HCT116 (cell line): Measurements from ENCODE around the gene MRPS27. TPM values are rescaled to one million over a fixed set of nuclear protein-coding genes. Genes with fewer than 3 reads are reported as not detected.

Source experiments
- ATAC-seq: fragments of 200-7000 bp; cut with Tn5 transposase; 2 replicates; pipeline ENCODE4 v1.9.1; 2020; ENCODE audit warnings: mild to moderate bottlenecking, moderate library complexity
- BruUV-seq: library from RNA; stranded (reverse); fragments of 400-500 nt; replicated peaks from 2 replicates; lab custom pipeline; 2021; lab: Mats Ljungman, UMichigan
- CTCF ChIA-PET: fragments of 300-600 bp; sonication (Branson Sonifier 250); formaldehyde crosslinking; loops from one replicate; lab custom pipeline; 2021; ENCODE audit warnings: antibody characterized with exemption; lab: Charles Lee
- POLR2A ChIA-PET: fragments of 300-600, 350-600 bp; sonication (Branson Sonifier 250); formaldehyde crosslinking; loops from one replicate; lab custom pipeline; 2021; ENCODE audit warnings: antibody characterized with exemption; lab: Charles Lee
- RAD21 ChIA-PET, 2 experiments: fragments of 300-600 bp; sonication (Branson Sonifier 250); formaldehyde crosslinking; loops; one replicate each; lab custom pipeline; 2023; ENCODE audit warnings: low total read pairs in 2 of 2; ENCODE audit not compliant: uncharacterized antibody in 2 of 2, unreplicated experiment in 2 of 2, low non-redundant PET in 1 of 2; lab: Charles Lee
- DNase-seq: peaks from one replicate; pipeline ENCODE4 v3.0.0-alpha.2; 2010; ENCODE audit warnings: low read depth, low spot score
- H2AFZ ChIP-seq: fragments of 200-600 bp; shearing (Covaris generic), sonication (generic); 2 replicates; pipeline ENCODE4 v1.6.1; 2017; ENCODE audit warnings: low read depth, mixed run types, mixed read lengths, antibody characterized with exemption, low read length; ENCODE audit not compliant: poor library complexity, severe bottlenecking
- H3K27ac ChIP-seq: 2 replicates; pipeline ENCODE4 v1.5.1; 2012; ENCODE audit warnings: low read depth, low read length
- H3K27me3 ChIP-seq: fragments of 200-600 bp; sonication (generic); 2 replicates; pipeline ENCODE4 v1.6.1; 2016; ENCODE audit warnings: mixed run types, low read length, mixed read lengths; ENCODE audit not compliant: insufficient read depth
- H3K36me3 ChIP-seq, 2 experiments: fragments of 200-500 bp in 1 of 2; fragments of 200-600 bp in 1 of 2; sonication (Bioruptor generic) in 1 of 2; sonication (generic) in 1 of 2; 2 replicates each; pipeline versions ENCODE4 v1.5.1 to v1.6.1; 2014 to 2016; ENCODE audit warnings: low read length in 2 of 2, inconsistent platforms in 1 of 2, mixed read lengths in 1 of 2, mixed run types in 1 of 2; ENCODE audit not compliant: insufficient read depth in 2 of 2, control insufficient read depth in 1 of 2
- H3K4me1 ChIP-seq, 2 experiments: fragments of 200-600 bp in 1 of 2; sonication (generic) in 1 of 2; 2 replicates each; pipeline versions ENCODE4 v1.5.1 to v1.6.1; 2012 to 2017; ENCODE audit warnings: low read length in 2 of 2, inconsistent platforms in 1 of 2, mild to moderate bottlenecking in 1 of 2, mixed read lengths in 1 of 2, mixed run types in 1 of 2, moderate library complexity in 1 of 2; ENCODE audit not compliant: insufficient read depth in 2 of 2, control insufficient read depth in 1 of 2
- H3K4me2 ChIP-seq: fragments of 200-600 bp; sonication (generic); 2 replicates; pipeline ENCODE4 v1.6.1; 2017; ENCODE audit warnings: mixed run types, low read length, mixed read lengths
- H3K4me3 ChIP-seq, 2 experiments: fragments of 200-600 bp in 1 of 2; sonication (generic) in 1 of 2; replicated peaks in 1 of 2; 2 replicates each; pipeline ENCODE4 v1.5.1; 2011 to 2016; ENCODE audit warnings: low read length in 2 of 2, control low read depth in 1 of 2, low read depth in 1 of 2, mild to moderate bottlenecking in 1 of 2, mixed read lengths in 1 of 2, mixed run types in 1 of 2
- H3K79me2 ChIP-seq: fragments of 200-600 bp; sonication (generic); 2 replicates; pipeline ENCODE4 v1.6.1; 2017; ENCODE audit warnings: mild to moderate bottlenecking, mixed run types, low read length, moderate library complexity, mixed read lengths; ENCODE audit not compliant: insufficient read depth
- H3K9ac ChIP-seq: fragments of 200-600 bp; sonication (generic); 2 replicates; pipeline ENCODE4 v1.6.1; 2016; ENCODE audit warnings: low read length, mixed read lengths
- H3K9me2 ChIP-seq: fragments of 200-600 bp; sonication (generic), shearing (Covaris generic); 2 replicates; pipeline ENCODE4 v1.6.1; 2017; ENCODE audit warnings: mixed run types, mild to moderate bottlenecking, moderate library complexity; ENCODE audit not compliant: insufficient read depth
- H3K9me3 ChIP-seq, 2 experiments: fragments of 200-500 bp in 1 of 2; fragments of 200-600 bp in 1 of 2; sonication (Bioruptor generic) in 1 of 2; sonication (generic) in 1 of 2; 2 replicates each; pipeline ENCODE4 v1.6.1; 2014 to 2017; ENCODE audit warnings: low read length in 2 of 2, mixed read lengths in 2 of 2, inconsistent platforms in 1 of 2, low read depth in 1 of 2, mild to moderate bottlenecking in 1 of 2, mixed run types in 1 of 2, moderate library complexity in 1 of 2; ENCODE audit not compliant: control insufficient read depth in 1 of 2, insufficient read depth in 1 of 2
- H4K20me1 ChIP-seq: fragments of 200-600 bp; sonication (generic), shearing (Covaris generic); 2 replicates; pipeline ENCODE4 v1.6.1; 2017; ENCODE audit warnings: mixed run types, mild to moderate bottlenecking, moderate library complexity; ENCODE audit not compliant: insufficient read depth
- ATF3 ChIP-seq: IDR thresholded peaks from 2 replicates; pipeline ENCODE4 v1.6.1; 2012
- CEBPB ChIP-seq: IDR thresholded peaks from 2 replicates; pipeline ENCODE4 v1.6.1; 2012; ENCODE audit warnings: low read depth
- CTCF ChIP-seq, 3 experiments: fragments of 200-600 bp in 1 of 3; sonication (generic) in 1 of 3; IDR thresholded peaks in 2 of 3; conservative IDR thresholded peaks in 1 of 3; 2 replicates each; pipeline ENCODE4 v1.5.1; 2012 to 2017; ENCODE audit warnings: low read depth in 2 of 3, low read length in 2 of 3, antibody characterized with exemption in 1 of 3, borderline replicate concordance in 1 of 3, control low read depth in 1 of 3, mild to moderate bottlenecking in 1 of 3, mixed read lengths in 1 of 3, mixed run types in 1 of 3, moderate library complexity in 1 of 3; ENCODE audit not compliant: insufficient read depth in 1 of 3
- EGR1 ChIP-seq: IDR thresholded peaks from 2 replicates; pipeline ENCODE4 v1.6.1; 2012; ENCODE audit warnings: low read depth
- EZH2 ChIP-seq: fragments of 200-600 bp; sonication (generic); IDR thresholded peaks from 2 replicates; pipeline ENCODE4 v1.6.1; 2017; ENCODE audit warnings: antibody characterized with exemption, mixed run types
- EZH2phosphoT487 ChIP-seq: fragments of 200-600 bp; IDR thresholded peaks from 2 replicates; pipeline ENCODE4 v1.6.1; 2018; ENCODE audit warnings: antibody characterized with exemption, borderline replicate concordance
- FOSL1 ChIP-seq: IDR thresholded peaks from 2 replicates; pipeline ENCODE4 v1.6.1; 2012; ENCODE audit warnings: low read depth
- JUND ChIP-seq: IDR thresholded peaks from 2 replicates; pipeline ENCODE4 v1.6.1; 2012
- RAD21 ChIP-seq: IDR thresholded peaks from 2 replicates; pipeline ENCODE4 v1.6.1; 2012; ENCODE audit warnings: low read depth, mild to moderate bottlenecking
- SP1 ChIP-seq: IDR thresholded peaks from 2 replicates; pipeline ENCODE4 v1.6.1; 2012; ENCODE audit warnings: low read depth
- SRF ChIP-seq: IDR thresholded peaks from 2 replicates; pipeline ENCODE4 v1.6.1; 2012; ENCODE audit warnings: low read depth
- TCF7L2 ChIP-seq: IDR thresholded peaks from 2 replicates; pipeline ENCODE4 v1.7.0; 2011; ENCODE audit warnings: borderline replicate concordance, inconsistent platforms; ENCODE audit not compliant: insufficient read depth, insufficient read length; ENCODE audit errors: extremely low read depth
- YY1 ChIP-seq: IDR thresholded peaks from 2 replicates; pipeline ENCODE4 v1.6.1; 2011; ENCODE audit warnings: low read length, low read depth, moderate library complexity, mild to moderate bottlenecking; ENCODE audit not compliant: insufficient replicate concordance; ENCODE audit errors: extremely low read depth
- ZBTB33 ChIP-seq: IDR thresholded peaks from 2 replicates; pipeline ENCODE4 v1.6.1; 2011; ENCODE audit warnings: mild to moderate bottlenecking, low read length, moderate library complexity; ENCODE audit not compliant: insufficient replicate concordance; ENCODE audit errors: extremely low read depth
- ZNF274 ChIP-seq: fragments of 200-500 bp; sonication (Bioruptor generic); IDR thresholded peaks from 2 replicates; pipeline ENCODE4 v1.6.1; 2014; ENCODE audit warnings: mild to moderate bottlenecking, low read depth, low read length, inconsistent platforms
- intact Hi-C: fragments of 100-400 bp; cut with micrococcal nuclease; formaldehyde crosslinking; loops from 2 replicates; pipeline ENCODE4 v1.10.0; 2022
- total RNA-seq: library from RNA; stranded (reverse); gene quantifications from one replicate; pipeline ENCODE4 v1.2.1, GENCODE V29; 2021; ENCODE audit not compliant: unreplicated experiment

The MRPS27 gene
- total RNA-seq, 1 experiment from 2014 or later = 113 TPM

- DNase-seq = no peak
- H3K36me3 ChIP-seq = peaks cover 0 to 19% of the 10 kb centered on the region in 2 experiments; a peak in 1 of 4 replicates
- H4K20me1 ChIP-seq = peaks cover 10% of the 10 kb centered on the region; the same call in 1 of the 2 replicates
- RAD21 ChIA-PET = no interaction called here
- POLR2A ChIA-PET = no interaction called here
- H3K9ac ChIP-seq = no peak overlapping the region
- H3K9me3 ChIP-seq = no peaks in the 10 kb centered on the region
- no peak overlapping the region for H3K4me2 ChIP-seq
- no peaks in the 10 kb centered on the region for H3K27me3 ChIP-seq
- no peak overlapping the region for H3K4me3 ChIP-seq
- no TSS peak for BruUV-seq
- no peaks in the 10 kb centered on the region; a peak in 1 of 4 replicates for H3K4me1 ChIP-seq
- H2AFZ ChIP-seq = no peak overlapping the region
- no peak overlapping the region for H3K27ac ChIP-seq
- intact Hi-C loops = no loop called here
- CTCF ChIA-PET = interaction anchor here (1.3 kb wide), 1 partner anchor 14 kb away, joined by 4 read pairs; no protein-coding TSS in a partner anchor
- no peaks in the 10 kb centered on the region for H3K9me2 ChIP-seq
- TF ChIP-seq FOSL1 = no peak
- TF ChIP-seq YY1 = no peak
- no peak for TF ChIP-seq CTCF (IDR thresholded peaks at IDR 0.05 in 2 of 3, conservative IDR thresholded peaks at IDR 0.05 in 1 of 3; ENCODE audit: borderline replicate concordance in 1 of 3, insufficient read depth in 1 of 3, low read depth in 2 of 3, low read length in 2 of 3)
- TF ChIP-seq EGR1 = no peak
- no peak for TF ChIP-seq EZH2
- no peak for TF ChIP-seq ZBTB33
- no peak for TF ChIP-seq TCF7L2
- TF ChIP-seq EZH2phosphoT487 = no peak
- TF ChIP-seq ATF3 = no peak
- no peak for TF ChIP-seq JUND
- no peak for TF ChIP-seq RAD21
- TF ChIP-seq SP1 = no peak
- TF ChIP-seq ZNF274 = no peak
- TF ChIP-seq CEBPB = no peak
- no peak for TF ChIP-seq SRF
- TF ChIP-seq, all 23 proteins: peak for 0
- H3K79me2 ChIP-seq = peaks cover 95% of the 10 kb centered on the region
- no peak for ATAC-seq
Observed at GRCh38 chr5:72300590-72301339, 19.3 kb downstream of the MRPS27 start.
